ENCODE results near the gene GGT1.

GGT1 gene

DNA sequence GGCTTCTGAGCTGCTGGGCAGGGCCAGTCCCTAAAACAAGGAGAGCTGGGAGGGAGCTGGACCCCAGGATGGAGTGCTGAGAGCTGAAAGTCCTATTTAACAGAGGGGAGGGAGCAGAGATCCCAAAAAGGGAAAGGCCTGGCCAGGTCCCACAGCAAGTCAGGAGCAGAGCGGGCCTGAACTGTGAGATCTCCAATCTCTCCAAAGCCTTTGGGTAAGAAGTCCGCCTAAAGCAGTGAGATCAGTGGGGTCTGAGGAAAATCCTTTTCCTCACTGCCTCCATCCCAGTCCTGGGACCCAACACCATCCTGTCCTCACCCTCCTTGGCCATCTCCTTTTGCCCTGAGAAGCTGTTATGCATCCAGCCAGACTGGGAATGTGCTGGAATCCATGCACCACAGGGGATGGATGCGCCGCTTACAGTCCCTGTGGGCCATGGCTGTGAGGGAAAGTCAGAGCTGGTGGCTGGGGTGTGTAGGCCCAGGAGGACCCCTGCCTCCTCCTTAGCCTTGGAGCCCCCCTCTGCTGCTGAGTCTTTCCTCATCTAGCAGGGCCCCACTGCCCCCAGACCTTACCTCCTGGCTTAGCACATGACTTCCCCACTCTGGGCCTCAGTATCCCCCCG, 18.7 kb upstream of the GGT1 start:
- DNase-seq = no peak
- Histone ChIP-seq H3K4me3 (ENCODE audit: control insufficient read depth in 1 of 7, extremely low read depth in 1 of 7, insufficient read depth in 4 of 7, low read depth in 2 of 7, low read length in 6 of 7) (no peak overlapping the region), H3K36me3 (ENCODE audit: control insufficient read depth in 4 of 4, insufficient read depth in 4 of 4, low read length in 3 of 4) (peaks cover 0 to 18% (median 4%) of the 10 kb centered on the region in 4 experiments), H3K4me1 (ENCODE audit: control extremely low read depth in 1 of 4, control insufficient read depth in 4 of 4, insufficient read depth in 4 of 4, low read length in 3 of 4) (no peaks in the 10 kb centered on the region), H3K27ac (ENCODE audit: insufficient read depth in 1 of 2, low read depth in 1 of 2, low read length in 2 of 2, poor library complexity in 1 of 2, severe bottlenecking in 2 of 2) (no peak overlapping the region), H3K27me3 (replicated peaks in 2 of 5; ENCODE audit: control insufficient read depth in 4 of 5, insufficient read depth in 5 of 5, low read length in 4 of 5) (no peaks in the 10 kb centered on the region), H3K9me3 (ENCODE audit: control extremely low read depth in 1 of 5, control insufficient read depth in 4 of 5, insufficient read depth in 2 of 5, low read depth in 1 of 5, low read length in 4 of 5) (no peaks in the 10 kb centered on the region)
- WGBS (ENCODE audit: insufficient coverage) = 98% methylated on average over 4 of the region's 5 CpGs
- CTCF ChIA-PET = interaction anchor here (0.8 to 1.4 kb wide), 2 partner anchors 12 to 19 kb away, joined by 3 to 4 read pairs; no protein-coding TSS in a partner anchor
- POLR2A ChIA-PET = no interaction called here

- no peak overlapping the region for H3K4me3 ChIP-seq (ENCODE audit: control insufficient read depth in 1 of 7, extremely low read depth in 1 of 7, insufficient read depth in 4 of 7, low read depth in 2 of 7, low read length in 6 of 7)
- no peaks in the 10 kb centered on the region for H3K27me3 ChIP-seq (replicated peaks in 2 of 5; ENCODE audit: control insufficient read depth in 4 of 5, insufficient read depth in 5 of 5, low read length in 4 of 5)
- H3K9me3 ChIP-seq (ENCODE audit: control extremely low read depth in 1 of 5, control insufficient read depth in 4 of 5, insufficient read depth in 2 of 5, low read depth in 1 of 5, low read length in 4 of 5) = no peaks in the 10 kb centered on the region
- WGBS (ENCODE audit: insufficient coverage) = 96% methylated on average over 9 of the region's 10 CpGs
- DNase-seq = no peak
- peaks cover 0 to 18% (median 5%) of the 10 kb centered on the region in 4 experiments for H3K36me3 ChIP-seq (ENCODE audit: control insufficient read depth in 4 of 4, insufficient read depth in 4 of 4, low read length in 3 of 4)
- ChIA-PET POLR2A (no interaction called here), CTCF (interaction anchor here (1.4 kb wide), 1 partner anchor 20 kb away, joined by 4 read pairs; no protein-coding TSS in a partner anchor)
- no peak overlapping the region for H3K27ac ChIP-seq (ENCODE audit: insufficient read depth in 1 of 2, low read depth in 1 of 2, low read length in 2 of 2, poor library complexity in 1 of 2, severe bottlenecking in 2 of 2)
- H3K4me1 ChIP-seq (ENCODE audit: control extremely low read depth in 1 of 4, control insufficient read depth in 4 of 4, insufficient read depth in 4 of 4, low read length in 3 of 4) = no peaks in the 10 kb centered on the region
Observed at GRCh38 chr22:24584871-24585411, 18.1 kb upstream of the GGT1 start.

GRCh38 chr22:24585461-24585860, 17.5 kb upstream of the GGT1 start:
- H3K4me1 ChIP-seq (ENCODE audit: control extremely low read depth in 1 of 4, control insufficient read depth in 4 of 4, insufficient read depth in 4 of 4, low read length in 3 of 4) = no peaks in the 10 kb centered on the region
- no peaks in the 10 kb centered on the region for H3K27me3 ChIP-seq (replicated peaks in 2 of 5; ENCODE audit: control insufficient read depth in 4 of 5, insufficient read depth in 5 of 5, low read length in 4 of 5)
- H3K4me3 ChIP-seq (ENCODE audit: control insufficient read depth in 1 of 7, extremely low read depth in 1 of 7, insufficient read depth in 4 of 7, low read depth in 2 of 7, low read length in 6 of 7) = no peak overlapping the region
- POLR2A ChIA-PET = no interaction called here
- 94% methylated on average over 2 of the region's 3 CpGs for WGBS (ENCODE audit: insufficient coverage)
- no peaks in the 10 kb centered on the region for H3K9me3 ChIP-seq (ENCODE audit: control extremely low read depth in 1 of 5, control insufficient read depth in 4 of 5, insufficient read depth in 2 of 5, low read depth in 1 of 5, low read length in 4 of 5)
- no peak for DNase-seq
- H3K36me3 ChIP-seq (ENCODE audit: control insufficient read depth in 4 of 4, insufficient read depth in 4 of 4, low read length in 3 of 4) = peaks cover 0 to 18% (median 5%) of the 10 kb centered on the region in 4 experiments
- CTCF ChIA-PET = no interaction called here
- no peak overlapping the region for H3K27ac ChIP-seq (ENCODE audit: insufficient read depth in 1 of 2, low read depth in 1 of 2, low read length in 2 of 2, poor library complexity in 1 of 2, severe bottlenecking in 2 of 2)

- Histone ChIP-seq H3K27me3 (replicated peaks in 2 of 5; ENCODE audit: control insufficient read depth in 4 of 5, insufficient read depth in 5 of 5, low read length in 4 of 5) (no peaks in the 10 kb centered on the region), H3K27ac (ENCODE audit: insufficient read depth in 1 of 2, low read depth in 1 of 2, low read length in 2 of 2, poor library complexity in 1 of 2, severe bottlenecking in 2 of 2) (no peak overlapping the region), H3K4me1 (ENCODE audit: control extremely low read depth in 1 of 4, control insufficient read depth in 4 of 4, insufficient read depth in 4 of 4, low read length in 3 of 4) (no peaks in the 10 kb centered on the region), H3K4me3 (ENCODE audit: control insufficient read depth in 1 of 7, extremely low read depth in 1 of 7, insufficient read depth in 4 of 7, low read depth in 2 of 7, low read length in 6 of 7) (no peak overlapping the region), H3K36me3 (ENCODE audit: control insufficient read depth in 4 of 4, insufficient read depth in 4 of 4, low read length in 3 of 4) (peaks cover 0 to 18% (median 5%) of the 10 kb centered on the region in 4 experiments), H3K9me3 (ENCODE audit: control extremely low read depth in 1 of 5, control insufficient read depth in 4 of 5, insufficient read depth in 2 of 5, low read depth in 1 of 5, low read length in 4 of 5) (no peaks in the 10 kb centered on the region)
- CTCF ChIA-PET = no interaction called here
- DNase-seq = no peak
- POLR2A ChIA-PET = no interaction called here
- WGBS (ENCODE audit: insufficient coverage) = 91% methylated on average over 21 of the region's 24 CpGs
Observed at GRCh38 chr22:24585927-24586546, 17.0 kb upstream of the GGT1 start.

GRCh38 chr22:24587251-24587650, 15.7 kb upstream of the GGT1 start:
- no peaks in the 10 kb centered on the region for H3K9me3 ChIP-seq (ENCODE audit: control extremely low read depth in 1 of 5, control insufficient read depth in 4 of 5, insufficient read depth in 2 of 5, low read depth in 1 of 5, low read length in 4 of 5)
- ChIA-PET CTCF (no interaction called here), POLR2A (no interaction called here)
- peaks cover 0 to 3% (median 1%) of the 10 kb centered on the region in 4 experiments for H3K4me1 ChIP-seq (ENCODE audit: control extremely low read depth in 1 of 4, control insufficient read depth in 4 of 4, insufficient read depth in 4 of 4, low read length in 3 of 4)
- H3K36me3 ChIP-seq (ENCODE audit: control insufficient read depth in 4 of 4, insufficient read depth in 4 of 4, low read length in 3 of 4) = peaks cover 0 to 18% (median 5%) of the 10 kb centered on the region in 4 experiments
- no peak for DNase-seq
- no peaks in the 10 kb centered on the region for H3K27me3 ChIP-seq (replicated peaks in 2 of 5; ENCODE audit: control insufficient read depth in 4 of 5, insufficient read depth in 5 of 5, low read length in 4 of 5)
- H3K4me3 ChIP-seq (ENCODE audit: control insufficient read depth in 1 of 7, extremely low read depth in 1 of 7, insufficient read depth in 4 of 7, low read depth in 2 of 7, low read length in 6 of 7) = no peak overlapping the region
- 100% methylated on average over 2 of the region's 5 CpGs for WGBS (ENCODE audit: insufficient coverage)
- no peak overlapping the region for H3K27ac ChIP-seq (ENCODE audit: insufficient read depth in 1 of 2, low read depth in 1 of 2, low read length in 2 of 2, poor library complexity in 1 of 2, severe bottlenecking in 2 of 2)

- peaks cover 0 to 7% (median 6%) of the 10 kb centered on the region in 4 experiments for H3K4me1 ChIP-seq (ENCODE audit: control extremely low read depth in 1 of 4, control insufficient read depth in 4 of 4, insufficient read depth in 4 of 4, low read length in 3 of 4)
- POLR2A ChIA-PET = no interaction called here
Observed at GRCh38 chr22:24587948-24588347, 15.0 kb upstream of the GGT1 start.

DNA sequence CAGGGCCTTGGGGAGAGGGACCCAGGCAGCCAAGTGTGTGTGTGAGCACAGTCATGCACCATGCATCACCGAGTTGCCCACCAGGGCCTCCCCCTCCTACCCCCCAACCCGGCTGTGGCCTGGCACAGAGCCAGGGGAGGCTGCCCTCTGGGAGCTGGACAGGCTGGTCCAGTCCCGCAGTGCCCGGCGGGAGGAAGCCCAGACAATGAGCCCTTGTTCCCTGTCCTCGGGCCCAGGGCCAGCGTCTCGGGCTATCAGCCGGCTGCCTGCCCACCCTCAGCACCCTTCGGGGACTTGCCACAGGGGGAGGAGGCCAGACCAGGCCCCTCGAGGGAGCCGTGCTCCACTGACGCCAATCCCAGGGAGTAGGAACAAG, 14.6 kb upstream of the GGT1 start:
- Histone ChIP-seq H3K36me3 (ENCODE audit: control insufficient read depth in 4 of 4, insufficient read depth in 4 of 4, low read length in 3 of 4) (peaks cover 0 to 18% (median 5%) of the 10 kb centered on the region in 4 experiments), H3K27ac (ENCODE audit: insufficient read depth in 1 of 2, low read depth in 1 of 2, low read length in 2 of 2, poor library complexity in 1 of 2, severe bottlenecking in 2 of 2) (no peak overlapping the region), H3K4me3 (ENCODE audit: control insufficient read depth in 1 of 7, extremely low read depth in 1 of 7, insufficient read depth in 4 of 7, low read depth in 2 of 7, low read length in 6 of 7) (no peak overlapping the region), H3K9me3 (ENCODE audit: control extremely low read depth in 1 of 5, control insufficient read depth in 4 of 5, insufficient read depth in 2 of 5, low read depth in 1 of 5, low read length in 4 of 5) (no peaks in the 10 kb centered on the region), H3K27me3 (replicated peaks in 2 of 5; ENCODE audit: control insufficient read depth in 4 of 5, insufficient read depth in 5 of 5, low read length in 4 of 5) (no peaks in the 10 kb centered on the region), H3K4me1 (ENCODE audit: control extremely low read depth in 1 of 4, control insufficient read depth in 4 of 4, insufficient read depth in 4 of 4, low read length in 3 of 4) (peaks cover 0 to 11% (median 10%) of the 10 kb centered on the region in 4 experiments)
- CTCF ChIA-PET = no interaction called here
- POLR2A ChIA-PET = no interaction called here
- WGBS (ENCODE audit: insufficient coverage) = 93% methylated on average over 10 of the region's 13 CpGs
- DNase-seq = no peak

More at GRCh38 chr22:24587948-24588347, 15.0 kb upstream of the GGT1 start:
- CTCF ChIA-PET = no interaction called here
- H3K36me3 ChIP-seq (ENCODE audit: control insufficient read depth in 4 of 4, insufficient read depth in 4 of 4, low read length in 3 of 4) = peaks cover 0 to 18% (median 5%) of the 10 kb centered on the region in 4 experiments
- no peak overlapping the region for H3K4me3 ChIP-seq (ENCODE audit: control insufficient read depth in 1 of 7, extremely low read depth in 1 of 7, insufficient read depth in 4 of 7, low read depth in 2 of 7, low read length in 6 of 7)
- no peak for DNase-seq
- no peaks in the 10 kb centered on the region for H3K9me3 ChIP-seq (ENCODE audit: control extremely low read depth in 1 of 5, control insufficient read depth in 4 of 5, insufficient read depth in 2 of 5, low read depth in 1 of 5, low read length in 4 of 5)
- no peak overlapping the region for H3K27ac ChIP-seq (ENCODE audit: insufficient read depth in 1 of 2, low read depth in 1 of 2, low read length in 2 of 2, poor library complexity in 1 of 2, severe bottlenecking in 2 of 2)
- no peaks in the 10 kb centered on the region for H3K27me3 ChIP-seq (replicated peaks in 2 of 5; ENCODE audit: control insufficient read depth in 4 of 5, insufficient read depth in 5 of 5, low read length in 4 of 5)
- 97% methylated on average over 7 of the region's 8 CpGs for WGBS (ENCODE audit: insufficient coverage)

Measured in common myeloid progenitor, CD34-positive (primary cell).